IMR-90 (cell line): ENCODE measurements around the gene TMEM143. TPM values are rescaled to one million over a fixed set of nuclear protein-coding genes. Genes with fewer than 3 reads are reported as not detected.

Source experiments
- ATAC-seq: fragments of 200-7000 bp; cut with Tn5 transposase; 2 replicates; pipeline ENCODE4 v1.9.1; 2020; ENCODE audit warnings: low read depth, mild to moderate bottlenecking, moderate library complexity
- BruUV-seq: library from RNA; stranded (reverse); fragments of 400-500 nt; replicated peaks from 2 replicates; lab custom pipeline; 2021; lab: Mats Ljungman, UMichigan
- CTCF ChIA-PET: fragments of 300-600 bp; formaldehyde crosslinking; extraction: SDS; loops from one replicate; lab custom pipeline; 2021; ENCODE audit warnings: antibody characterized with exemption; lab: Yijun Ruan, JAX
- POLR2A ChIA-PET: fragments of 300-600 bp; sonication (Branson Sonifier 250); formaldehyde crosslinking; loops from one replicate; lab custom pipeline; 2022; ENCODE audit warnings: antibody characterized with exemption; ENCODE audit not compliant: unreplicated experiment; lab: Charles Lee
- DNase-seq: peaks from one replicate; pipeline ENCODE4 v3.0.0; 2013
- H2AFZ ChIP-seq: replicated peaks from 2 replicates; pipeline ENCODE3; 2013; ENCODE audit warnings: low read length, mild to moderate bottlenecking; ENCODE audit not compliant: poor library complexity
- H2AK5ac ChIP-seq: 2 replicates; pipeline ENCODE4 v1.6.1; 2013; ENCODE audit warnings: low read depth, low read length, inconsistent platforms
- H2AK9ac ChIP-seq: replicated peaks from 2 replicates; pipeline ENCODE3; 2013; ENCODE audit warnings: mild to moderate bottlenecking, low read depth, low read length, moderate library complexity; ENCODE audit not compliant: poor library complexity
- H2BK120ac ChIP-seq: 2 replicates; pipeline ENCODE4 v1.6.1; 2013; ENCODE audit warnings: low read depth, low read length, inconsistent platforms
- H2BK15ac ChIP-seq: 3 replicates; pipeline ENCODE4 v1.6.1; 2013; ENCODE audit warnings: low read depth, low read length, inconsistent platforms
- H2BK20ac ChIP-seq: 2 replicates; pipeline ENCODE4 v1.6.1; 2013; ENCODE audit warnings: low read depth, mild to moderate bottlenecking, inconsistent platforms, low read length, moderate library complexity
- H2BK5ac ChIP-seq: 2 replicates; pipeline ENCODE4 v1.6.1; 2013; ENCODE audit warnings: mild to moderate bottlenecking, low read depth, low read length, inconsistent platforms; ENCODE audit not compliant: poor library complexity, severe bottlenecking
- H3K14ac ChIP-seq: replicated peaks from 2 replicates; pipeline ENCODE4 v1.6.1; 2013; ENCODE audit warnings: low read depth, low read length, inconsistent platforms
- H3K18ac ChIP-seq: 2 replicates; pipeline ENCODE4 v1.6.1; 2013; ENCODE audit warnings: low read depth, low read length, control low read depth
- H3K23ac ChIP-seq: 2 replicates; pipeline ENCODE4 v1.6.1; 2013; ENCODE audit warnings: low read depth, low read length, inconsistent platforms
- H3K27ac ChIP-seq: 2 replicates; pipeline ENCODE4 v1.5.1; 2013; ENCODE audit warnings: mild to moderate bottlenecking, control low read depth, low read length; ENCODE audit not compliant: insufficient read depth
- H3K27me3 ChIP-seq: 2 replicates; pipeline ENCODE4 v1.6.1; 2013; ENCODE audit warnings: low read length; ENCODE audit not compliant: control insufficient read depth, insufficient read depth
- H3K36me3 ChIP-seq: 2 replicates; pipeline ENCODE4 v1.6.1; 2013; ENCODE audit warnings: low read length, mixed read lengths; ENCODE audit not compliant: control insufficient read depth, insufficient read depth
- H3K4ac ChIP-seq: 2 replicates; pipeline ENCODE4 v1.6.1; 2013; ENCODE audit warnings: low read depth, low read length, inconsistent platforms
- H3K4me1 ChIP-seq: 2 replicates; pipeline ENCODE4 v1.6.1; 2013; ENCODE audit warnings: low read length, mixed read lengths; ENCODE audit not compliant: control insufficient read depth, insufficient read depth
- H3K4me2 ChIP-seq: 2 replicates; pipeline ENCODE4 v1.6.1; 2013; ENCODE audit warnings: low read depth, mild to moderate bottlenecking, control low read depth, low read length, moderate library complexity
- H3K4me3 ChIP-seq: 2 replicates; pipeline ENCODE4 v1.5.1; 2013; ENCODE audit warnings: low read depth, mild to moderate bottlenecking, control low read depth, low read length, moderate library complexity; ENCODE audit not compliant: insufficient read depth
- H3K56ac ChIP-seq: 2 replicates; pipeline ENCODE4 v1.6.1; 2013; ENCODE audit warnings: low read length, inconsistent platforms; ENCODE audit not compliant: insufficient read depth; ENCODE audit errors: extremely low read depth
- H3K79me1 ChIP-seq, 2 experiments: 2 replicates each; pipeline ENCODE4 v1.6.1; 2013; ENCODE audit warnings: low read length in 2 of 2, inconsistent platforms in 1 of 2, low read depth in 1 of 2
- H3K9ac ChIP-seq: 2 replicates; pipeline ENCODE4 v1.6.1; 2013; ENCODE audit warnings: low read depth, low read length, control low read depth
- H3K9me1 ChIP-seq: 2 replicates; pipeline ENCODE4 v1.6.1; 2013; ENCODE audit warnings: low read length, inconsistent platforms; ENCODE audit not compliant: insufficient read depth
- H3K9me3 ChIP-seq: 2 replicates; pipeline ENCODE4 v1.6.1; 2013; ENCODE audit warnings: low read length; ENCODE audit not compliant: control insufficient read depth, insufficient read depth
- H4K20me1 ChIP-seq: 2 replicates; pipeline ENCODE4 v1.6.1; 2013; ENCODE audit warnings: low read length, inconsistent platforms; ENCODE audit not compliant: insufficient read depth
- H4K5ac ChIP-seq: 2 replicates; pipeline ENCODE4 v1.6.1; 2013; ENCODE audit warnings: mild to moderate bottlenecking, low read depth, low read length, control low read depth
- H4K8ac ChIP-seq, 2 experiments: 2 replicates each; pipeline ENCODE4 v1.6.1; 2013; ENCODE audit warnings: low read depth in 2 of 2, low read length in 2 of 2, control low read depth in 1 of 2, inconsistent platforms in 1 of 2
- H4K91ac ChIP-seq: 2 replicates; pipeline ENCODE4 v1.6.1; 2013; ENCODE audit warnings: low read depth, low read length, inconsistent platforms; ENCODE audit not compliant: insufficient read depth
- MAFK ChIP-seq: IDR thresholded peaks from 2 replicates; pipeline ENCODE4 v1.6.1; 2012; ENCODE audit warnings: low read depth, low read length, improper control_type of control experiment
- NFE2L2 ChIP-seq: fragments of 150-350 bp; IDR thresholded peaks from 2 replicates; pipeline ENCODE4 v1.6.1; 2016; ENCODE audit warnings: low read depth, mild to moderate bottlenecking, low read length
- RAD21 ChIP-seq: IDR thresholded peaks from 2 replicates; pipeline ENCODE4 v1.6.1; 2012; ENCODE audit warnings: low read length, improper control_type of control experiment
- RCOR1 ChIP-seq: IDR thresholded peaks from 2 replicates; pipeline ENCODE4 v1.6.1; 2012; ENCODE audit warnings: mild to moderate bottlenecking, low read length, improper control_type of control experiment; ENCODE audit not compliant: insufficient replicate concordance
- USF2 ChIP-seq: fragments of 150-350 bp; IDR thresholded peaks from 2 replicates; pipeline ENCODE4 v1.6.1; 2017; ENCODE audit warnings: mild to moderate bottlenecking, antibody characterized with exemption, low read length, low read depth
- WGBS, 2 experiments: methylation state at CpG; one replicate each; pipeline versions ENCODE4 v1.1.5 to v1.1.7; 2013; ENCODE audit warnings: missing lambda C conversion rate in 2 of 2; ENCODE audit not compliant: insufficient read length in 1 of 2; ENCODE audit errors: extremely low coverage in 2 of 2; 5-methylcytosine and 5-hydroxymethylcytosine counted together
- dilution Hi-C: fragments of 300-500 bp; cut with HindIII; formaldehyde crosslinking; loops from one replicate; pipeline ENCODE4 v1.14.3; 2018; ENCODE audit warnings: low sequenced_read_pairs; ENCODE audit not compliant: unreplicated experiment
- in situ Hi-C: fragments of 300-500 bp; cut with MboI; formaldehyde crosslinking; loops from 3 replicates; pipeline ENCODE4 v1.14.3; 2019; ENCODE audit warnings: low sequenced_read_pairs, inconsistent platforms, mixed read lengths
- intact Hi-C: fragments of 100-400 bp; cut with micrococcal nuclease; formaldehyde crosslinking; loops from 2 replicates; pipeline ENCODE4 v1.10.0; 2022
- polyA plus RNA-seq, 3 experiments: library from polyadenylated mRNA; depleted of rRNA; stranded (reverse); fragments of >200 nt; gene quantifications; 2 replicates each; pipeline ENCODE4 v1.2.3, GENCODE V29; 2012; ENCODE audit warnings: low replicate concordance in 1 of 3
- total RNA-seq: library from RNA; depleted of rRNA; stranded (reverse); fragments of >200 nt; gene quantifications from 2 replicates; pipeline ENCODE4 v1.2.3, GENCODE V29; 2012

TMEM143 gene
- total and polyA plus RNA-seq, 2 of the 4 experiments (the other 2 are of a cell fraction): 1.3 to 7.6 TPM

- Histone ChIP-seq H4K8ac (no peak overlapping the region), H3K56ac (no peak overlapping the region), H3K79me1 (no peaks in the 10 kb centered on the region), H2BK20ac (no peak overlapping the region), H3K9ac (no peak overlapping the region), H3K4me1 (no peaks in the 10 kb centered on the region), H3K4me2 (no peak overlapping the region), H3K27ac (no peak overlapping the region), H3K36me3 (no peaks in the 10 kb centered on the region), H3K27me3 (peaks cover 2% of the 10 kb centered on the region; the same call in 1 of the 2 replicates), H3K23ac (no peak overlapping the region), H4K5ac (no peak overlapping the region), H4K91ac (no peak overlapping the region), H2AK5ac (no peak overlapping the region), H3K18ac (no peak overlapping the region), H3K4ac (no peak overlapping the region), H3K9me1 (no peaks in the 10 kb centered on the region), H2BK5ac (no peak overlapping the region), H2BK120ac (no peak overlapping the region), H3K9me3 (no peaks in the 10 kb centered on the region), H2BK15ac (no peak overlapping the region), H3K14ac (no peak overlapping the region), H3K4me3 (no peak overlapping the region), H2AK9ac (no peak overlapping the region), H4K20me1 (no peaks in the 10 kb centered on the region), H2AFZ (no peak overlapping the region)
- no TSS peak for BruUV-seq
- intact Hi-C loops: no loop called here
- WGBS, 2 experiments: 50% methylated on average over 2 of the region's 7 CpGs; no CpG with 5 or more reads in 1 of the 2 experiments
- dilution Hi-C loops: no loop called here
- CTCF ChIA-PET: interaction anchor here (0.6 to 0.8 kb wide), 2 partner anchors 20 to 31 kb away, joined by 3 to 7 read pairs; partner anchors contain the start of gene KDELR1
- TF ChIP-seq RAD21: no peak
- TF ChIP-seq USF2: no peak
- no peak for TF ChIP-seq RCOR1
- no peak for TF ChIP-seq MAFK
- TF ChIP-seq NFE2L2: no peak
- ATAC-seq (no peak), DNase-seq (no peak)
- POLR2A ChIA-PET: no interaction called here
- in situ Hi-C loops: no loop called here
Observed at GRCh38 chr19:48371367-48371766, 7.6 kb upstream of the TMEM143 start.
